Measurements from ENCODE around the gene CD248. TPM values are rescaled to one million over a fixed set of nuclear protein-coding genes. Genes with fewer than 3 reads are reported as not detected.

CD248 gene
- total RNA-seq, 4 donors from 2014 or later = 2.6 to 36.2 (median 6.5) TPM

GRCh38 chr11:66292543-66293332 lies 24.1 kb downstream of the CD248 start:
- Histone ChIP-seq H3K9me3 (no peaks in the 10 kb centered on the region), H3K36me3 (no peaks in the 10 kb centered on the region), H3K4me1 (peaks cover 14 to 28% (median 23%) of the 10 kb centered on the region in 4 donors), H3K4me3 (no peak overlapping the region), H3K27ac (no peak overlapping the region), H3K27me3 (peaks cover 54% of the 10 kb centered on the region)
- intact Hi-C loops (cut with DNase I; ENCODE audit: low total_unique reads) = no loop called here
- TF ChIP-seq POLR2AphosphoS5 (IDR thresholded peaks at IDR 0.05) (no peak), POLR2A (IDR thresholded peaks at IDR 0.05) (no peak), CTCF (IDR thresholded peaks at IDR 0.05) (no peak), EP300 (IDR thresholded peaks at IDR 0.05; ENCODE audit: low read depth) (no peak)
- in situ Hi-C loops (cut with MboI; ENCODE audit: low pct_ligation_motif_present in 1 of 4, low pct_unique_long_range_greater_than_20kb in 1 of 4, low sequenced_read_pairs in 3 of 4) = no loop called here
- no peak for DNase-seq
- 36% methylated on average over 17 of the region's 17 CpGs; no CpG with 5 or more reads in 1 of the 2 donors for WGBS, 2 donors (ENCODE audit: low coverage in 1 of 2)

- in situ Hi-C loops (cut with MboI; ENCODE audit: low pct_ligation_motif_present in 1 of 4, low pct_unique_long_range_greater_than_20kb in 1 of 4, low sequenced_read_pairs in 3 of 4) = no loop called here
- WGBS, 2 donors (ENCODE audit: low coverage in 1 of 2) = 2% methylated on average over 49 of the region's 95 CpGs; no CpG with 5 or more reads in 1 of the 2 donors
- Histone ChIP-seq H3K9me3 (no peaks in the 10 kb centered on the region), H3K4me3 (peak within 1 kb of the TSS in 3 of 4 donors; percentile 28 to 56 (median 39)), H3K27ac (no peak within 1 kb of the TSS), H3K27me3 (peaks cover 53% of the 10 kb centered on the region), H3K36me3 (no peaks in the 10 kb centered on the region), H3K4me1 (peaks cover 19 to 37% (median 29%) of the 10 kb centered on the region in 4 donors)
- TF ChIP-seq EP300 (IDR thresholded peaks at IDR 0.05; ENCODE audit: low read depth) = no peak
- TF ChIP-seq CTCF (IDR thresholded peaks at IDR 0.05) = no peak
- TF ChIP-seq POLR2AphosphoS5 (IDR thresholded peaks at IDR 0.05) = no peak
- no peak for TF ChIP-seq POLR2A (IDR thresholded peaks at IDR 0.05)
- intact Hi-C loops (cut with DNase I; ENCODE audit: low total_unique reads) = no loop called here
- no peak for DNase-seq
Measured at GRCh38 chr11:66291706-66292542, 24.9 kb downstream of the CD248 start, which contains the start of gene TMEM151A. Gene TMEM151A, plus strand, starts transcription at chr11:66291894. Its CDS starts 120 bp downstream, at chr11:66292014.

- H3K27ac ChIP-seq = no peak overlapping the region
- H3K36me3 ChIP-seq = no peaks in the 10 kb centered on the region
- no peak for DNase-seq
- intact Hi-C loops (cut with DNase I; ENCODE audit: low total_unique reads) (no loop called here), in situ Hi-C loops (cut with MboI; ENCODE audit: low pct_ligation_motif_present in 1 of 4, low pct_unique_long_range_greater_than_20kb in 1 of 4, low sequenced_read_pairs in 3 of 4) (no loop called here)
- WGBS, 2 donors (ENCODE audit: low coverage in 1 of 2) = 22% methylated on average over 14 of the region's 16 CpGs; no CpG with 5 or more reads in 1 of the 2 donors
- peak overlapping the region in 2 of 4 donors; percentile 39 to 56 for H3K4me3 ChIP-seq
- H3K4me1 ChIP-seq = peaks cover 19 to 38% (median 29%) of the 10 kb centered on the region in 4 donors
- TF ChIP-seq EP300 (IDR thresholded peaks at IDR 0.05; ENCODE audit: low read depth) (no peak), POLR2AphosphoS5 (IDR thresholded peaks at IDR 0.05) (no peak), CTCF (IDR thresholded peaks at IDR 0.05) (no peak), POLR2A (IDR thresholded peaks at IDR 0.05) (no peak)
- peaks cover 51% of the 10 kb centered on the region for H3K27me3 ChIP-seq
- H3K9me3 ChIP-seq = no peaks in the 10 kb centered on the region
Measured at GRCh38 chr11:66291303-66291705, 25.5 kb downstream of the CD248 start.

- Histone ChIP-seq H3K9me3 (no peaks in the 10 kb centered on the region), H3K4me3 (no peak overlapping the region), H3K27me3 (peaks cover 40% of the 10 kb centered on the region), H3K36me3 (no peaks in the 10 kb centered on the region), H3K27ac (no peak overlapping the region), H3K4me1 (peaks cover 19 to 38% (median 29%) of the 10 kb centered on the region in 4 donors)
- WGBS, 2 donors (ENCODE audit: low coverage in 1 of 2) = 64% methylated on average over 2 of the region's 2 CpGs; no CpG with 5 or more reads in 1 of the 2 donors
- intact Hi-C loops (cut with DNase I; ENCODE audit: low total_unique reads) = no loop called here
- no peak for DNase-seq
- in situ Hi-C loops (cut with MboI; ENCODE audit: low pct_ligation_motif_present in 1 of 4, low pct_unique_long_range_greater_than_20kb in 1 of 4, low sequenced_read_pairs in 3 of 4) = no loop called here
- no peak for TF ChIP-seq EP300 (IDR thresholded peaks at IDR 0.05; ENCODE audit: low read depth)
- TF ChIP-seq CTCF (IDR thresholded peaks at IDR 0.05) = no peak
- no peak for TF ChIP-seq POLR2A (IDR thresholded peaks at IDR 0.05)
Measured at GRCh38 chr11:66290330-66290621, 26.6 kb downstream of the CD248 start.
